ENCODE data around the gene OPCML.

Gene OPCML

DNA sequence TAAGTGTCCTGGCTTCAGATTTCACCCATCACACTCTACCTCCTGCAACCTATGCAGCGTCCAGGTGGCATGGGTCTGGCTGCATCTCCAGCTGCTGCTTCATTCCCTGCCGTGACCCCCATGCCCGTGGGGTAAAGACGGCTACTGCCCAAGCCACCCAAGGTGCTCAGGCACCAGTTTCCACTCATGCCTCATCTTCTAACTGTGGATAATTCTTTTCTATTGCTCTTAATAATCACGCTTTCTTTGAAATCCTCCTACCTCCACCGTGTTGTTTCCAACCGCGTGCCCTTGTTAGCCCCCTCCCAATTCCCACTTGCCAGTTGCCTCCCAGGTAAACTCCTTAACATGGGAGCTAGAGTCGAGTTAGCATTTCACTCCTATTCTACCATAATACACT lies 738.5 kb downstream of the OPCML start:
- TF ChIP-seq CTCF (IDR thresholded peaks at IDR 0.05; ENCODE audit: insufficient read depth, low read depth, low read length, missing control alignments), result no peak

DNA sequence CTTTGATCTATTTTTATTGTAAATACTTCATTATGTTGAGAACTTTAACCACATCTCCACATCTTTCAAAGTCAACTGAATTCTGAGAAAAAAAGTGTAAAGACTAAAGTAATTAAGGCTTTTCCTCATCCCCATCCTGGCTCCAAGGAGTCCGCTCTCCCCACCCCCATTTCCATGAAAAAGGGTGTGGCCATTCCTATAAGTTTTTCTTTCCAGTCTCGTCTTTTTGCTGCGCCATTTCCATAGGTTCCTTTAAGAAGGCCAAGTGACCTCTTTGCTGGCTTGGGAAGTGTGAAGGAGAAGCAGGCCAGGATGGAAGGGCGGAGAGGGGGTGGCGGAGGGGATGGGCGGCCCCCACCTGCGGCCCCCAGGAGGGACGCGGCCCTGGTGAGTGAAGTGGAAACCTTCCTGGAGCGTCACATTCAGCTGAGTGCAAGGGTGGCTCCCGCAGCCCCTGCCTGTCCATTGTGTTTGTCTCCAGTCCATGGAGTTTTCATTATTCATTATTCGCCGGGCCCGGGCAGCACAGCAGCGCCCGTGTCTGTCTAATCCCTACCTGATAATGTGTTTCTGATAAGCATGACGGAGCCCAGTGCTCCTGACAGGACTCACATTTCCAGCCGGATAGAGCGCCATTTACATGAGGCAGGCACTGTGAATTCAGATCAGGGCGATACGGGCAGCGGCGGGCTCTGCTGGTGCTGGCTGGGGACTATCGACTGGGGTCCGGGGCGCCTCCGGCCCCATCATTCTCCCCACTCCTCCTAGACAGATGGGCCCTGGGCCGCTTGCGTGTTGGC lies 739.8 kb downstream of the OPCML start:
- DNase-seq (ENCODE audit: low read depth), result no peak
- no peak for TF ChIP-seq CTCF (IDR thresholded peaks at IDR 0.05; ENCODE audit: insufficient read depth, low read depth, low read length, missing control alignments)

More for the DNA sequence above, 738.5 kb downstream of the OPCML start:
- H3K4me3 ChIP-seq (ENCODE audit: low read length), result no peak overlapping the region
- DNase-seq (ENCODE audit: low read depth), result no peak

DNA sequence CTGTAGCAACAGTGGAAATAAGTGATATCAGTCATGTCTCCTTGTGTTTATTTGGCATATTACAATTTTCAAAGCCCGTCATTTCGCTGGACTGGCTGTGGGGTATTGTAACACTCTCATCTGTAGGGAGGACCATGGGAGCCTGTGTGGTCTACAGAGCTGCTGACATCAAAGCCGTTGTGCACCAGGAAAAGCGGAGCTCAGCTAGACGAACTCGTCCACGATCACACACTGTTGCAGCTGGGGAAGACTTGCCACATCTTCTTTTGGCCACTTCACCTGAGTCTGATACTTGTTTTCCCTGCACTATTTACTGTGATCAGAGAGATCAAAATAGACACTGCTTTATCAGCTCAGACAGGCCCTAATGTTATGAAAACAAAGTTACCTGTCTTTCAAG lies 741.3 kb downstream of the OPCML start:
- no peak overlapping the region for H3K4me3 ChIP-seq (ENCODE audit: low read length)
- TF ChIP-seq CTCF (IDR thresholded peaks at IDR 0.05; ENCODE audit: insufficient read depth, low read depth, low read length, missing control alignments), result no peak
- no peak for DNase-seq (ENCODE audit: low read depth)

More for the DNA sequence above, 739.8 kb downstream of the OPCML start:
- H3K4me3 ChIP-seq (ENCODE audit: low read length), result no peak overlapping the region

GRCh38 chr11:132790466-132790865 lies 741.8 kb downstream of the OPCML start:
- H3K4me3 ChIP-seq (ENCODE audit: low read length), result no peak overlapping the region
- no peak for TF ChIP-seq CTCF (IDR thresholded peaks at IDR 0.05; ENCODE audit: insufficient read depth, low read depth, low read length, missing control alignments)
- no peak for DNase-seq (ENCODE audit: low read depth)

- no peak overlapping the region for H3K4me3 ChIP-seq (ENCODE audit: low read length)
- no peak for DNase-seq (ENCODE audit: low read depth)
- TF ChIP-seq CTCF (IDR thresholded peaks at IDR 0.05; ENCODE audit: insufficient read depth, low read depth, low read length, missing control alignments), result no peak
These were observed 743.4 kb downstream of the OPCML start for GRCh38 chr11:132788816-132789325.

DNA sequence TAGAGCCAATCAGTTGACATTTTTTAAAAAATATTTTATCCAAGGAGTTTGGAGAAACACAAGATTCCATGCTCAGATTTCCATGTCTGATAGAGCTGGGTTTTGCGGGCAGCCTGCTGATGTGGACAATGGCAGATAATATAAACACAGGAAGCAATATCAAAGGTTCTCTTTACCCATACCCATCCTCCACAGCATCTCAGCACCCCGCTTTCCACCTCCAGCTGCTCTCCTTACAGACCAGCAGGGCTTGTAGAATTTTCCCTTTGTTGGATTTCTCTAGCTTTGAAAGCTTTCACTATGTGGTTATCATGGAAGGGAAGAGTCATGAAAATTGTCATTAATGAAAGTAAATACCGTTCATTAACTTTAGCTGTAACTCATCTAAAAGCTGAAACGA lies 746.4 kb downstream of the OPCML start:
- H3K4me3 ChIP-seq (ENCODE audit: low read length), result no peak overlapping the region
- DNase-seq (ENCODE audit: low read depth), result no peak
- TF ChIP-seq CTCF (IDR thresholded peaks at IDR 0.05; ENCODE audit: insufficient read depth, low read depth, low read length, missing control alignments), result no peak

GRCh38 chr11:132784441-132784840 lies 747.9 kb downstream of the OPCML start:
- TF ChIP-seq CTCF (IDR thresholded peaks at IDR 0.05; ENCODE audit: insufficient read depth, low read depth, low read length, missing control alignments), result no peak
- no peak overlapping the region for H3K4me3 ChIP-seq (ENCODE audit: low read length)
- DNase-seq (ENCODE audit: low read depth), result peak; percentile 2

All from epithelial cell of esophagus (primary cell).